ENCODE data around the gene NFYA.
"Not testable (repeated sequence)": the region's sequence is repeated elsewhere in the genome, so short reads cannot be mapped to it uniquely, and the experiment has no call there.

The NFYA gene

GRCh38 chr6:41093729-41094128 lies 21.0 kb downstream of the NFYA start:
- no peak for TF ChIP-seq CTCF (IDR thresholded peaks at IDR 0.05; ENCODE audit: extremely low read depth, missing control alignments)
- DNase-seq (ENCODE audit: low spot score), result no peak

- no peak for TF ChIP-seq CTCF (IDR thresholded peaks at IDR 0.05; ENCODE audit: extremely low read depth, missing control alignments)
- no peak for DNase-seq (ENCODE audit: low spot score)
Measured at GRCh38 chr6:41097467-41098090, 24.8 kb downstream of the NFYA start.

GRCh38 chr6:41098366-41098765 lies 25.6 kb downstream of the NFYA start:
- no peak for TF ChIP-seq CTCF (IDR thresholded peaks at IDR 0.05; ENCODE audit: extremely low read depth, missing control alignments)
- DNase-seq (ENCODE audit: low spot score), result no peak

DNA sequence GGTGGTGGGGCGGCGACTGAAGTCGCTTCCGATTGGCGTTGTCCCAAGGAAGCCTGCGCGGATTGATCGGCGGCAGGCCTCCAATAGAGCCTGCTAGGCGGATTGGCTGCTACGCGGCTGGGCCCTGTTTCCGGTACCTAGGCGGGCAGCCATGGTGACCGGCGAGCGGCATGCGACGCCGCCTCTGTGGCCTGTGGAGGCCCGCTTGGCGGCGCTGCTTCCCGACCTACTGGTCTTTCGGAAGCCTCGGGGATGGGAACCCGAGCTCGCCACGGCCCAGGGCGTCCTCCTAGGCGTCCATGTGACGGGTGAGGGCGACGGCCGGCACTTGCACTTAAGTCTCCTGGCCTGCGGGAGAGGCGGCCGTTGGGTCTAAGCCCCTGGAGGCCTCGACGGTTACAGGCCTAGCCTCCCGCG lies 28.1 kb downstream of the NFYA start:
- no peak for DNase-seq (ENCODE audit: low spot score)
- no peak for TF ChIP-seq CTCF (IDR thresholded peaks at IDR 0.05; ENCODE audit: extremely low read depth, missing control alignments)

GRCh38 chr6:41103847-41104246 lies 31.1 kb downstream of the NFYA start:
- no peak for TF ChIP-seq CTCF (IDR thresholded peaks at IDR 0.05; ENCODE audit: extremely low read depth, missing control alignments)
- no peak for DNase-seq (ENCODE audit: low spot score)

DNA sequence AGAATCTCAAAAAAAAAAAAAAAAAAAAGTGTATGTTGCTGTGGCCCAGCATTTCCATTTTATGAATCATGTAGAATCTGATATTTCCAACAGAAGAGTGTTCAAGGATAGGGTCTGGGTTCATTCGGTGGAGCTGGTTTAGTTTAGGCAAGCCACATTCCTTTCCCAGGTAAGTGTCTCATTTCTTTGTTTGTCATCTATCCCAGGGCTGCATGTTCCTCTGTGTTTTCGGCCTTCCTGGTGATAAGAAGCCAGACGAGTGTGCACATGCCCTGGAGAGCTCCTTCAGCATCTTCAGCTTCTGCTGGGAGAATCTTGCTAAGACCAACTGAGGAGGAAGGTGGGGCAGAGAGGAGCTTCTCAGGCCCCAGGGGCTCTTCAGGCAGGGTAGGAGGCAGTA lies 38.2 kb downstream of the NFYA start:
- TF ChIP-seq CTCF (IDR thresholded peaks at IDR 0.05; ENCODE audit: extremely low read depth, missing control alignments), result no peak
- no peak for DNase-seq (ENCODE audit: low spot score)

- DNase-seq (ENCODE audit: low spot score), result not testable (repeated sequence)
Measured at GRCh38 chr6:41115027-41115426, 42.3 kb downstream of the NFYA start.

DNA sequence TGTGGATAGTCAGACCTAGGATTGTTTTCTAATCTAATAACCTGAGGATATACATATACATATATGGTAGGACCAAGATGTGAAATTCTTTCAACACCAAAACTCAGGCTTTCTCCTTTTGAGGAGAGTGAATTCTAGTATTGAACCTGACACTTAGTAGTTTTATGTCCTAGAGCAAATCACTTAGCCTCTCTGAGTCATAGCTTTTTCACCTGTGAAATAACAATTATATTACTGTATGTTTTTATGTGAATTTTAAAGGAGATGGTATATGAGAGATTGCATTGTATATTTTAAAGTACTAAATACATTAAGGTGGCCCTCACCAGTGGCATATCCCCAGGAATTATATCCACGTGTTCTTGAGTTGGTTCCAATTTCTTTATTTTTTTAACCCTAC lies 46.7 kb downstream of the NFYA start:
- DNase-seq (ENCODE audit: low spot score), result no peak
- no peak for TF ChIP-seq CTCF (IDR thresholded peaks at IDR 0.05; ENCODE audit: extremely low read depth, missing control alignments)

All from GM20000 (cell line).